H9 (cell line): ENCODE measurements around the gene AGBL4. TPM values are rescaled to one million over a fixed set of nuclear protein-coding genes. Genes with fewer than 3 reads are reported as not detected.

Experiments used
- DNase-seq: peaks from one replicate; pipeline ENCODE4 v3.0.0-alpha.2; 2017
- H2AFZ ChIP-seq: one replicate; pipeline ENCODE4 v1.6.1; 2013; ENCODE audit warnings: mild to moderate bottlenecking, low read length, control low read depth, moderate library complexity
- H2AK5ac ChIP-seq: 2 replicates; pipeline ENCODE4 v1.6.1; 2013; ENCODE audit warnings: low read length, control low read depth, mixed read lengths; ENCODE audit not compliant: insufficient read length
- H2BK120ac ChIP-seq: one replicate; pipeline ENCODE4 v1.6.1; 2013; ENCODE audit warnings: low read depth, mild to moderate bottlenecking, low read length, control low read depth, inconsistent platforms; ENCODE audit not compliant: poor library complexity, severe bottlenecking
- H2BK12ac ChIP-seq: 2 replicates; pipeline ENCODE4 v1.6.1; 2013; ENCODE audit warnings: low read length, control low read depth, mixed read lengths, low read depth; ENCODE audit not compliant: insufficient read length
- H2BK15ac ChIP-seq: 2 replicates; pipeline ENCODE4 v1.6.1; 2013; ENCODE audit warnings: low read depth, low read length, control low read depth
- H2BK20ac ChIP-seq: one replicate; pipeline ENCODE4 v1.6.1; 2013; ENCODE audit warnings: low read depth, mild to moderate bottlenecking, low read length, control low read depth, inconsistent platforms; ENCODE audit not compliant: poor library complexity, severe bottlenecking
- H2BK5ac ChIP-seq: 2 replicates; pipeline ENCODE4 v1.6.1; 2013; ENCODE audit warnings: low read length, control low read depth, mixed read lengths; ENCODE audit not compliant: insufficient read length
- H3K14ac ChIP-seq: 2 replicates; pipeline ENCODE4 v1.6.1; 2013; ENCODE audit warnings: low read length, control low read depth; ENCODE audit not compliant: insufficient read depth
- H3K18ac ChIP-seq: 2 replicates; pipeline ENCODE4 v1.6.1; 2013; ENCODE audit warnings: low read depth, mild to moderate bottlenecking, mixed read lengths, low read length, control low read depth; ENCODE audit not compliant: insufficient read length
- H3K23ac ChIP-seq: 2 replicates; pipeline ENCODE4 v1.6.1; 2013; ENCODE audit warnings: low read length, control low read depth, mixed read lengths, low read depth; ENCODE audit not compliant: insufficient read length
- H3K23me2 ChIP-seq: 2 replicates; pipeline ENCODE4 v1.6.1; 2013; ENCODE audit warnings: low read depth, mild to moderate bottlenecking, mixed read lengths, low read length, control low read depth; ENCODE audit not compliant: insufficient read length, poor library complexity, severe bottlenecking
- H3K27ac ChIP-seq: 2 replicates; pipeline ENCODE4 v1.5.1; 2013; ENCODE audit warnings: low read length, control low read depth, mixed read lengths, low read depth; ENCODE audit not compliant: insufficient read length
- H3K27me3 ChIP-seq: 2 replicates; pipeline ENCODE4 v1.6.1; 2013; ENCODE audit warnings: low read length, control low read depth, inconsistent platforms; ENCODE audit not compliant: insufficient read depth
- H3K4ac ChIP-seq: 2 replicates; pipeline ENCODE4 v1.6.1; 2013; ENCODE audit warnings: low read depth, mild to moderate bottlenecking, control low read depth, inconsistent platforms, low read length, moderate library complexity
- H3K4me1 ChIP-seq: 2 replicates; pipeline ENCODE4 v1.6.1; 2013; ENCODE audit warnings: low read length, control low read depth, inconsistent platforms; ENCODE audit not compliant: insufficient read depth
- H3K4me2 ChIP-seq: 2 replicates; pipeline ENCODE4 v1.6.1; 2013; ENCODE audit warnings: low read length, control low read depth, mixed read lengths; ENCODE audit not compliant: insufficient read length, insufficient read depth
- H3K56ac ChIP-seq: 2 replicates; pipeline ENCODE4 v1.6.1; 2013; ENCODE audit warnings: low read depth, mild to moderate bottlenecking, mixed read lengths, low read length, control low read depth; ENCODE audit not compliant: insufficient read length
- H3K79me1 ChIP-seq: 2 replicates; pipeline ENCODE4 v1.6.1; 2013; ENCODE audit warnings: low read depth, mild to moderate bottlenecking, moderate library complexity, low read length, control low read depth, inconsistent platforms; ENCODE audit not compliant: insufficient read depth, poor library complexity, severe bottlenecking
- H3K79me2 ChIP-seq: 2 replicates; pipeline ENCODE4 v1.6.1; 2013; ENCODE audit warnings: low read length, control low read depth, inconsistent platforms; ENCODE audit not compliant: insufficient read depth
- H3K9ac ChIP-seq: 2 replicates; pipeline ENCODE4 v1.6.1; 2013; ENCODE audit warnings: low read length, control low read depth, mixed read lengths; ENCODE audit not compliant: insufficient read length; ENCODE audit errors: extremely low read depth
- H3K9me3 ChIP-seq: one replicate; pipeline ENCODE4 v1.6.1; 2013; ENCODE audit warnings: low read depth, low read length, inconsistent platforms; ENCODE audit not compliant: control insufficient read depth
- H3T11ph ChIP-seq: one replicate; pipeline ENCODE4 v1.6.1; 2013; ENCODE audit warnings: mild to moderate bottlenecking, low read length, control low read depth, inconsistent platforms
- H4K20me1 ChIP-seq: one replicate; pipeline ENCODE4 v1.6.1; 2013; ENCODE audit not compliant: control insufficient read depth, insufficient read length, insufficient read depth
- H4K5ac ChIP-seq: 2 replicates; pipeline ENCODE4 v1.6.1; 2013; ENCODE audit warnings: low read depth, mild to moderate bottlenecking, mixed read lengths, low read length, control low read depth; ENCODE audit not compliant: insufficient read length
- H4K8ac ChIP-seq: replicated peaks from 2 replicates; pipeline ENCODE4 v1.6.1; 2013; ENCODE audit warnings: low read length, control low read depth, mixed read lengths, low read depth; ENCODE audit not compliant: insufficient read length
- H4K91ac ChIP-seq: 2 replicates; pipeline ENCODE4 v1.6.1; 2013; ENCODE audit warnings: low read depth, mild to moderate bottlenecking, moderate library complexity, mixed read lengths, low read length, control low read depth; ENCODE audit not compliant: insufficient read length
- H3K27ac Mint-ChIP-seq, 3 experiments: 2 replicates in 2 of 3; 3 replicates in 1 of 3; pipeline ENCODE4 v1.8.0; 2020 to 2021; ENCODE audit warnings: mixed read lengths in 3 of 3, mild to moderate bottlenecking in 1 of 3, moderate library complexity in 1 of 3
- H3K27me3 Mint-ChIP-seq: 2 replicates; pipeline ENCODE4 v1.8.0; 2021; ENCODE audit warnings: low read depth, mild to moderate bottlenecking, moderate library complexity, mixed read lengths
- H3K36me3 Mint-ChIP-seq, 3 experiments: 2 replicates in 2 of 3; 3 replicates in 1 of 3; pipeline ENCODE4 v1.8.0; 2020 to 2021; ENCODE audit warnings: low read depth in 3 of 3, mixed read lengths in 3 of 3; ENCODE audit not compliant: insufficient read depth in 1 of 3
- H3K4me1 Mint-ChIP-seq, 2 experiments: 2 replicates each; pipeline ENCODE4 v1.8.0; 2020; ENCODE audit warnings: mixed read lengths in 2 of 2
- H3K4me3 Mint-ChIP-seq, 2 experiments: 2 replicates in 1 of 2; 3 replicates in 1 of 2; pipeline ENCODE4 v1.8.0; 2020 to 2021; ENCODE audit warnings: mild to moderate bottlenecking in 2 of 2, mixed read lengths in 2 of 2, moderate library complexity in 1 of 2
- H3K9me3 Mint-ChIP-seq, 2 experiments: 2 replicates in 1 of 2; 3 replicates in 1 of 2; pipeline ENCODE4 v1.8.0; 2020; ENCODE audit warnings: mild to moderate bottlenecking in 2 of 2, mixed read lengths in 2 of 2, moderate library complexity in 1 of 2
- total RNA-seq: library from RNA; stranded (reverse); gene quantifications from 2 replicates; pipeline ENCODE4 v1.2.1, GENCODE V29; 2021
- TF ChIP-seq, protein P1 (sequence below): fragments of 200-600 bp; sonication (generic); conservative IDR thresholded peaks from 3 replicates; pipeline ENCODE4 v1.8.0; 2021; ENCODE audit warnings: antibody characterized with exemption, mild to moderate bottlenecking

Gene AGBL4
- total RNA-seq, 1 experiment from 2014 or later: not detected

GRCh38 chr1:49046305-49046704 is 977.4 kb downstream of the AGBL4 start:
- Histone ChIP-seq H3K56ac (no peak overlapping the region), H3K23me2 (no peaks in the 10 kb centered on the region), H3K4me1 (no peaks in the 10 kb centered on the region), H2BK5ac (no peak overlapping the region), H3T11ph (no peak overlapping the region), H3K23ac (no peak overlapping the region), H3K9me3 (peaks cover 30% of the 10 kb centered on the region), H4K91ac (no peak overlapping the region), H2AFZ (no peak overlapping the region), H3K79me1 (no peaks in the 10 kb centered on the region), H3K4me2 (no peak overlapping the region), H3K27ac (no peak overlapping the region), H3K4ac (no peak overlapping the region), H2AK5ac (no peak overlapping the region), H4K8ac (no peak overlapping the region), H3K27me3 (no peaks in the 10 kb centered on the region), H2BK20ac (no peak overlapping the region), H3K79me2 (no peaks in the 10 kb centered on the region), H2BK15ac (no peak overlapping the region), H4K5ac (no peak overlapping the region), H3K14ac (no peak overlapping the region), H2BK12ac (no peak overlapping the region), H2BK120ac (no peak overlapping the region), H4K20me1 (no peaks in the 10 kb centered on the region), H3K9ac (no peak overlapping the region), H3K18ac (no peak overlapping the region)
- TF ChIP-seq, protein P1, sequence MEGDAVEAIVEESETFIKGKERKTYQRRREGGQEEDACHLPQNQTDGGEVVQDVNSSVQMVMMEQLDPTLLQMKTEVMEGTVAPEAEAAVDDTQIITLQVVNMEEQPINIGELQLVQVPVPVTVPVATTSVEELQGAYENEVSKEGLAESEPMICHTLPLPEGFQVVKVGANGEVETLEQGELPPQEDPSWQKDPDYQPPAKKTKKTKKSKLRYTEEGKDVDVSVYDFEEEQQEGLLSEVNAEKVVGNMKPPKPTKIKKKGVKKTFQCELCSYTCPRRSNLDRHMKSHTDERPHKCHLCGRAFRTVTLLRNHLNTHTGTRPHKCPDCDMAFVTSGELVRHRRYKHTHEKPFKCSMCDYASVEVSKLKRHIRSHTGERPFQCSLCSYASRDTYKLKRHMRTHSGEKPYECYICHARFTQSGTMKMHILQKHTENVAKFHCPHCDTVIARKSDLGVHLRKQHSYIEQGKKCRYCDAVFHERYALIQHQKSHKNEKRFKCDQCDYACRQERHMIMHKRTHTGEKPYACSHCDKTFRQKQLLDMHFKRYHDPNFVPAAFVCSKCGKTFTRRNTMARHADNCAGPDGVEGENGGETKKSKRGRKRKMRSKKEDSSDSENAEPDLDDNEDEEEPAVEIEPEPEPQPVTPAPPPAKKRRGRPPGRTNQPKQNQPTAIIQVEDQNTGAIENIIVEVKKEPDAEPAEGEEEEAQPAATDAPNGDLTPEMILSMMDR: no peak
- no peak overlapping the region for H3K4me3 Mint-ChIP-seq
- no peak for DNase-seq
- peaks cover 84 to 88% of the 10 kb centered on the region in 2 experiments for H3K9me3 Mint-ChIP-seq
- peaks cover 0 to 31% (median 7%) of the 10 kb centered on the region in 3 experiments; a peak in 5 of 7 replicates for H3K36me3 Mint-ChIP-seq
- H3K27ac Mint-ChIP-seq: no peak overlapping the region
- no peaks in the 10 kb centered on the region; the same call in 1 of the 2 replicates for H3K27me3 Mint-ChIP-seq
- H3K4me1 Mint-ChIP-seq: no peaks in the 10 kb centered on the region
